Measurements from ENCODE around the gene GRID2IP.

GRID2IP gene

GRCh38 chr7:6491194-6491593, 60.1 kb downstream of the GRID2IP start:
- no peak for DNase-seq (ENCODE audit: low spot score)
- in situ Hi-C loops (cut with MboI; ENCODE audit: low sequenced_read_pairs, unreplicated experiment), result no loop called here
- TF ChIP-seq CTCF (IDR thresholded peaks at IDR 0.05; ENCODE audit: borderline replicate concordance, control extremely low read depth, extremely low read depth, insufficient read depth, missing control alignments), result no peak

- in situ Hi-C loops (cut with MboI; ENCODE audit: low sequenced_read_pairs, unreplicated experiment), result no loop called here
- no peak for DNase-seq (ENCODE audit: low spot score)
- TF ChIP-seq CTCF (IDR thresholded peaks at IDR 0.05; ENCODE audit: borderline replicate concordance, control extremely low read depth, extremely low read depth, insufficient read depth, missing control alignments), result no peak
These were observed 61.6 kb downstream of the GRID2IP start for GRCh38 chr7:6489612-6490011.

- no peak for TF ChIP-seq CTCF (IDR thresholded peaks at IDR 0.05; ENCODE audit: borderline replicate concordance, control extremely low read depth, extremely low read depth, insufficient read depth, missing control alignments)
- in situ Hi-C loops (cut with MboI; ENCODE audit: low sequenced_read_pairs, unreplicated experiment), result no loop called here
- DNase-seq (ENCODE audit: low spot score), result no peak
These were observed 64.1 kb downstream of the GRID2IP start for GRCh38 chr7:6487184-6487545.

GRCh38 chr7:6486438-6487183, 64.7 kb downstream of the GRID2IP start:
- DNase-seq (ENCODE audit: low spot score), result no peak
- TF ChIP-seq CTCF (IDR thresholded peaks at IDR 0.05; ENCODE audit: borderline replicate concordance, control extremely low read depth, extremely low read depth, insufficient read depth, missing control alignments), result no peak
- in situ Hi-C loops (cut with MboI; ENCODE audit: low sequenced_read_pairs, unreplicated experiment), result no loop called here

GRCh38 chr7:6482743-6483119, 68.5 kb downstream of the GRID2IP start:
- TF ChIP-seq CTCF (IDR thresholded peaks at IDR 0.05; ENCODE audit: borderline replicate concordance, control extremely low read depth, extremely low read depth, insufficient read depth, missing control alignments), result no peak
- in situ Hi-C loops (cut with MboI; ENCODE audit: low sequenced_read_pairs, unreplicated experiment), result no loop called here
- DNase-seq (ENCODE audit: low spot score), result no peak

GRCh38 chr7:6482307-6482706, 69.0 kb downstream of the GRID2IP start:
- in situ Hi-C loops (cut with MboI; ENCODE audit: low sequenced_read_pairs, unreplicated experiment), result no loop called here
- no peak for TF ChIP-seq CTCF (IDR thresholded peaks at IDR 0.05; ENCODE audit: borderline replicate concordance, control extremely low read depth, extremely low read depth, insufficient read depth, missing control alignments)

More at GRCh38 chr7:6482307-6482706, 69.0 kb downstream of the GRID2IP start:
- no peak for DNase-seq (ENCODE audit: low spot score)

Data from GM13976 (cell line).